Cardiac fibroblast (primary cell): Measurements from ENCODE around the gene EMX1.

Experiments
- DNase-seq, 2 donors: peaks; one replicate each; pipeline versions ENCODE4 v3.0.0 to v3.0.0-alpha.2; 2010; ENCODE audit warnings: low read depth in 2 of 2
- H3K4me3 ChIP-seq, 2 donors: replicated peaks in 1 of 2; 1 replicate in 1 of 2; 2 replicates in 1 of 2; pipeline ENCODE4 v1.5.1; 2011; ENCODE audit warnings: low read depth in 2 of 2, low read length in 2 of 2, mild to moderate bottlenecking in 2 of 2, moderate library complexity in 1 of 2
- CTCF ChIP-seq: IDR thresholded peaks from one replicate; pipeline ENCODE4 v1.5.1; 2011; ENCODE audit warnings: low read depth, mild to moderate bottlenecking, low read length, inconsistent platforms

The EMX1 gene

GRCh38 chr2:72952961-72953360, 35.6 kb downstream of the EMX1 start:
- no peak for TF ChIP-seq CTCF
- DNase-seq = no peak
- H3K4me3 ChIP-seq = no peak overlapping the region

- no peak overlapping the region for H3K4me3 ChIP-seq
- no peak for DNase-seq
- no peak for TF ChIP-seq CTCF
Measured at GRCh38 chr2:72953528-72953927, 36.2 kb downstream of the EMX1 start.

GRCh38 chr2:72953976-72954375, 36.7 kb downstream of the EMX1 start:
- no peak overlapping the region for H3K4me3 ChIP-seq

GRCh38 chr2:72954376-72955227, 37.3 kb downstream of the EMX1 start:
- no peak for DNase-seq
- TF ChIP-seq CTCF = no peak
- no peak overlapping the region for H3K4me3 ChIP-seq

More at GRCh38 chr2:72953976-72954375, 36.7 kb downstream of the EMX1 start:
- DNase-seq = no peak
- TF ChIP-seq CTCF = no peak

- H3K4me3 ChIP-seq = no peak overlapping the region
- TF ChIP-seq CTCF = no peak
- DNase-seq = no peak
Measured at GRCh38 chr2:72955228-72956049, 38.1 kb downstream of the EMX1 start.

GRCh38 chr2:72956050-72956395, 38.7 kb downstream of the EMX1 start:
- no peak overlapping the region for H3K4me3 ChIP-seq
- TF ChIP-seq CTCF = no peak
- no peak for DNase-seq
